A673 (cell line): ENCODE data around the gene KCND3. TPM values are rescaled to one million over a fixed set of nuclear protein-coding genes. Genes with fewer than 3 reads are reported as not detected.

Source experiments
- BruUV-seq: library from RNA; stranded (reverse); fragments of 400-500 nt; replicated peaks from 2 replicates; lab custom pipeline; 2021; lab: Mats Ljungman, UMichigan
- CTCF ChIA-PET: fragments of 300-600 bp; sonication (Branson Sonifier 250); formaldehyde crosslinking; loops from one replicate; lab custom pipeline; 2022; ENCODE audit warnings: antibody characterized with exemption; lab: Charles Lee
- POLR2A ChIA-PET: fragments of 300-600 bp; sonication (Branson Sonifier 250); formaldehyde crosslinking; loops from one replicate; lab custom pipeline; 2022; ENCODE audit warnings: antibody characterized with exemption; ENCODE audit not compliant: low non-redundant PET; lab: Charles Lee
- DNase-seq: peaks from one replicate; pipeline ENCODE4 v3.0.0-alpha.2; 2015; ENCODE audit warnings: low spot score
- H3K27ac ChIP-seq: fragments of 200-600 bp; sonication (generic); 2 replicates; pipeline ENCODE4 v1.5.1; 2016; ENCODE audit warnings: mixed run types, low read depth, mild to moderate bottlenecking, mixed read lengths, antibody characterized with exemption, low read length; ENCODE audit not compliant: poor library complexity, severe bottlenecking
- H3K27me3 ChIP-seq: fragments of 200-600 bp; sonication (generic); replicated peaks from 2 replicates; pipeline ENCODE4 v1.6.1; 2017; ENCODE audit warnings: mixed run types, low read depth, mild to moderate bottlenecking, mixed read lengths, antibody characterized with exemption, low read length; ENCODE audit not compliant: insufficient read depth, poor library complexity
- H3K36me3 ChIP-seq: fragments of 200-600 bp; sonication (generic); 2 replicates; pipeline ENCODE4 v1.6.1; 2016; ENCODE audit warnings: mixed run types, mild to moderate bottlenecking, mixed read lengths, antibody characterized with exemption, low read length; ENCODE audit not compliant: insufficient read depth, poor library complexity, severe bottlenecking
- H3K4me1 ChIP-seq: fragments of 200-600 bp; sonication (generic); 2 replicates; pipeline ENCODE4 v1.6.1; 2017; ENCODE audit warnings: mixed run types, mild to moderate bottlenecking, mixed read lengths, antibody characterized with exemption, low read length; ENCODE audit not compliant: insufficient read depth, poor library complexity, severe bottlenecking
- H3K4me3 ChIP-seq: fragments of 200-600 bp; sonication (generic); 2 replicates; pipeline ENCODE4 v1.5.1; 2016; ENCODE audit warnings: low read depth, mixed run types, mild to moderate bottlenecking, mixed read lengths, low read length; ENCODE audit not compliant: poor library complexity, severe bottlenecking
- H3K9me3 ChIP-seq: fragments of 200-600 bp; sonication (generic); 2 replicates; pipeline ENCODE4 v1.6.1; 2016; ENCODE audit warnings: mixed run types, low read depth, mild to moderate bottlenecking, mixed read lengths, antibody characterized with exemption, low read length; ENCODE audit not compliant: poor library complexity, severe bottlenecking
- EZH2 ChIP-seq: fragments of 200-600 bp; sonication (generic); IDR thresholded peaks from 2 replicates; pipeline ENCODE4 v1.6.1; 2017; ENCODE audit warnings: borderline replicate concordance, low read depth, mild to moderate bottlenecking, mixed read lengths, antibody characterized with exemption, low read length; ENCODE audit not compliant: poor library complexity, severe bottlenecking
- intact Hi-C: fragments of 100-400 bp; cut with micrococcal nuclease; formaldehyde crosslinking; loops from one replicate; pipeline ENCODE4 v1.10.0; 2022; ENCODE audit not compliant: unreplicated experiment
- total RNA-seq: library from RNA; stranded (reverse); gene quantifications from 2 replicates; pipeline ENCODE4 v1.2.3, GENCODE V29; 2021
- TF ChIP-seq, protein P1 (sequence below): fragments of 300-800, 200-600 bp; sonication (generic); conservative IDR thresholded peaks from 2 replicates; pipeline ENCODE4 v1.5.1; 2017; ENCODE audit warnings: low read depth, mild to moderate bottlenecking, antibody characterized with exemption, low read length, moderate library complexity, mixed read lengths

KCND3 gene
- total RNA-seq, 1 experiment from 2014 or later, result not detected

DNA sequence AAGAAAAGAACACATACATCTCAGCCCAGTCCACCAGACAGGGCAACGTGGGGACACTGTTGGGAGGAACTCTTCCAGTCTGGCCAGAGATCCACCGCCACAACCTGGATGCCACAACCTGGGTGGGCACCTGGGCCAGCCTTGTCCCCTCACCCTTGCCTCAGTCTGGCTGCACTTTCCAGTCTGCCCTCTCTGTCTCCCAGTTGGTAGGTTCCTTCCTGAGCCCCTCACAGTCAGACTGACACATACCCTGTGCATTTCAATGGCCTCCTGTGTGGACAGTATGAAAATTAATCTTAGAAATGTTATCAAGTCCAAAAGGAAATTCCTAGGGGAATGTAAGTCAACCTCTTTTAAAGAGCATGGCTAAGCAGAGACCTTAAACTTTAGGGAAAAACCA is 184.2 kb downstream of the KCND3 start:
- no TSS peak for BruUV-seq
- no peak overlapping the region for H3K4me3 ChIP-seq
- TF ChIP-seq, protein P1, sequence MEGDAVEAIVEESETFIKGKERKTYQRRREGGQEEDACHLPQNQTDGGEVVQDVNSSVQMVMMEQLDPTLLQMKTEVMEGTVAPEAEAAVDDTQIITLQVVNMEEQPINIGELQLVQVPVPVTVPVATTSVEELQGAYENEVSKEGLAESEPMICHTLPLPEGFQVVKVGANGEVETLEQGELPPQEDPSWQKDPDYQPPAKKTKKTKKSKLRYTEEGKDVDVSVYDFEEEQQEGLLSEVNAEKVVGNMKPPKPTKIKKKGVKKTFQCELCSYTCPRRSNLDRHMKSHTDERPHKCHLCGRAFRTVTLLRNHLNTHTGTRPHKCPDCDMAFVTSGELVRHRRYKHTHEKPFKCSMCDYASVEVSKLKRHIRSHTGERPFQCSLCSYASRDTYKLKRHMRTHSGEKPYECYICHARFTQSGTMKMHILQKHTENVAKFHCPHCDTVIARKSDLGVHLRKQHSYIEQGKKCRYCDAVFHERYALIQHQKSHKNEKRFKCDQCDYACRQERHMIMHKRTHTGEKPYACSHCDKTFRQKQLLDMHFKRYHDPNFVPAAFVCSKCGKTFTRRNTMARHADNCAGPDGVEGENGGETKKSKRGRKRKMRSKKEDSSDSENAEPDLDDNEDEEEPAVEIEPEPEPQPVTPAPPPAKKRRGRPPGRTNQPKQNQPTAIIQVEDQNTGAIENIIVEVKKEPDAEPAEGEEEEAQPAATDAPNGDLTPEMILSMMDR, result no peak
- no peak for TF ChIP-seq EZH2
- intact Hi-C loops, result no loop called here
- no peaks in the 10 kb centered on the region for H3K36me3 ChIP-seq
- POLR2A ChIA-PET, result no interaction called here
- CTCF ChIA-PET, result no interaction called here
- no peaks in the 10 kb centered on the region for H3K9me3 ChIP-seq
- no peak for DNase-seq
- no peaks in the 10 kb centered on the region for H3K4me1 ChIP-seq
- peaks cover 22% of the 10 kb centered on the region for H3K27me3 ChIP-seq
- H3K27ac ChIP-seq, result no peak overlapping the region

DNA sequence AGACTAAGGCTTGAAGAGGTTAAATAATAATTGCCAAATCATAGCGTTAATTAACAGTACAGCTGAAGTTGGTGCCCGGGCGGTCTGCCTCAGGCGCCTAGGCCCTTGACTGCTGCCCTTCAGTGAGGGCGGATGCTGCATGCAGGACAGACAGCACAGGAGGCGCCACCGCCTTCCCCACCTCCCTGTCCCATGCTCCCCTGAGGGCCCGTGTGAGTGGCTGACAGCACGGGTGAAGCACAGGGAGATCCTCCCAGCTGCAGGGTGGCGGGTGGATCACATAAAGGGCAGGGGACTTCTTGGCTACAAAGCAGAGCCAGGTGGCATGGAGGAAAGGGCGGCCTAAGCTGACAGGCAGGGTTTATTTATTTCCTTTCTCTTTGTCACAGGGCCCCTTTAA is 184.7 kb downstream of the KCND3 start:
- Histone ChIP-seq H3K4me1 (no peaks in the 10 kb centered on the region), H3K4me3 (no peak overlapping the region), H3K9me3 (no peaks in the 10 kb centered on the region), H3K27me3 (peaks cover 22% of the 10 kb centered on the region), H3K27ac (no peak overlapping the region), H3K36me3 (no peaks in the 10 kb centered on the region)
- BruUV-seq, result no TSS peak
- ChIA-PET CTCF (no interaction called here), POLR2A (no interaction called here)
- intact Hi-C loops, result no loop called here
- TF ChIP-seq, protein P1, result no peak
- no peak for TF ChIP-seq EZH2
- DNase-seq, result no peak

DNA sequence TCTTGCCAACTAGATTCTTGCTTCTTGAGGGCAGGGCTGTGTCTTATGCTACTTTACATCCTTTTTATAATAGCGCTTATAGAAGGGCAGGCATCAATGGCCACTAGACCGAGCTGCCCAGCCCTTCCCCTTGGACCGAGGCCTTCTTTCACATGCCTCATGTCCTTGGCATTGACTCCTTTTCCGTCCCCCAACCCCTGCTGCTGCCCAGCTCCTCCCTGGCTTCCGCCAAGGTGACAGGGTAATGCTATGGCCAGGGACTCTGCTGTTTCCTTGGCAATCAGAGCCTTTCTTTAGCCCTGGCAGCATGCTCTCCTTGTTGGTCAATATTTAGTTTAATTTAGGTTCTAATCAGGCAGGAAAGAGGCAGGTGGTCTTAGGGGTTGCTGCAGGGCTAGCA is 185.5 kb downstream of the KCND3 start:
- no peaks in the 10 kb centered on the region for H3K4me1 ChIP-seq
- no peaks in the 10 kb centered on the region for H3K9me3 ChIP-seq
- no TSS peak for BruUV-seq
- no peaks in the 10 kb centered on the region for H3K36me3 ChIP-seq
- H3K27me3 ChIP-seq, result peaks cover 22% of the 10 kb centered on the region
- H3K27ac ChIP-seq, result no peak overlapping the region
- POLR2A ChIA-PET, result no interaction called here
- DNase-seq, result no peak
- intact Hi-C loops, result no loop called here
- CTCF ChIA-PET, result no interaction called here
- no peak overlapping the region for H3K4me3 ChIP-seq
- TF ChIP-seq, protein P1, result no peak
- no peak for TF ChIP-seq EZH2
